Adrenal gland (tissue), 5 donors: ENCODE results near the gene SPATA31D1.

Source experiments
- CTCF ChIP-seq, 6 experiments: fragments of 450-650 bp in 4 of 6; fragments of 200-600 bp in 2 of 6; sonication (generic) in 1 of 6; IDR thresholded peaks; 1 replicate in 5 of 6; 2 replicates in 1 of 6; pipeline versions ENCODE4 v1.5.1 to v1.8.0; 2016 to 2021; ENCODE audit warnings: antibody characterized with exemption in 6 of 6, mild to moderate bottlenecking in 2 of 6, moderate library complexity in 1 of 6
- POLR2A ChIP-seq, 2 donors: fragments of 450-650 bp; IDR thresholded peaks; one replicate each; pipeline ENCODE4 v1.6.1; 2017; ENCODE audit warnings: antibody characterized with exemption in 2 of 2, mild to moderate bottlenecking in 2 of 2, moderate library complexity in 1 of 2
- donor health status: DM: no; HTN: no; CAD: no.

DNA sequence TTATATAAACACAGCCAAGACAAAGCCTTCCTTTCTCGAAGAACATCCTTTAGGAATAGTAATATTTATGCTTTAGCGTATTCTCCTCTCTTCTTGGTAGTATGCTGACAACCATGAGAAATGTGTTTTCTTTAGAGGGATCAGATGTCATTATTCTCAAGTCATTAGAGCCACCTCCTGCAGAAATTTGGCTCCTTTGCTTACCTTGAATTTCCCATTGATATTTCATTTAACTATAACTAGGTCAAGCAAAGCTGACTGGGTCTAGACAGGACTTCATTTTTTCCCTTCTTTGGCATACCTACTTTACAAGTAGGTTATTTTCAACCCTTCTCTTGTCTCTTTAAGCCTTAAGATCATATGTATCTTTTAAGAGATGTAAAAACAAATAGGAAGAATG is 50.3 kb downstream of the SPATA31D1 start:
- TF ChIP-seq CTCF (IDR thresholded peaks at IDR 0.05) = no peak
- TF ChIP-seq POLR2A (IDR thresholded peaks at IDR 0.05) = no peak
